22Rv1 (cell line): Measurements from ENCODE around the gene RRP1B.

Source experiments
- H3K27ac ChIP-seq: fragments of 450-650 bp; 2 replicates; pipeline ENCODE4 v1.5.1; 2017
- ZFX ChIP-seq: fragments of 450-650 bp; IDR thresholded peaks from 2 replicates; pipeline ENCODE4 v1.6.1; 2017; ENCODE audit warnings: antibody characterized with exemption, borderline replicate concordance
- TF ChIP-seq, protein P1 (sequence below): fragments of 450-650 bp; IDR thresholded peaks from 2 replicates; pipeline ENCODE4 v1.5.1; 2017; ENCODE audit warnings: mild to moderate bottlenecking

The RRP1B gene

DNA sequence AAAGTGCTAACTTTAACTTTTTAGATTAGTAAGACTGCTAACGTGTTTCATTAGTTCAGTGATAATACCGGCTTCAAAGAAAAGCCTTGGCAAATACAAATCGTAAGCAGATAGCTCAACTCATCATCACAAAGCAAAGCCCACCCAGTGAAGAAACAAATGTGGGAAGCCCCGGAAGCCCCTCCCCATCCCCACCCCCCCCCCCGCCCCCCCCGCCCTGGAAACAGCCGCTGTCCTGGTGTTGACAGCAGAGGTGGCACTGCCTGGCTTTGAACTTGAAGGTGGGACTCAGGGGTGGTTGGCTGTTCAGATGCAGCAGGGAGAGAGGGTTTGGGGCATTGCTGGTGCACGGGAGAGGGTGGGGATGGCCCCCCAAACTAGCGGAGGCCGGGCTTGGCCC, 73.7 kb downstream of the RRP1B start:
- no peak overlapping the region for H3K27ac ChIP-seq

DNA sequence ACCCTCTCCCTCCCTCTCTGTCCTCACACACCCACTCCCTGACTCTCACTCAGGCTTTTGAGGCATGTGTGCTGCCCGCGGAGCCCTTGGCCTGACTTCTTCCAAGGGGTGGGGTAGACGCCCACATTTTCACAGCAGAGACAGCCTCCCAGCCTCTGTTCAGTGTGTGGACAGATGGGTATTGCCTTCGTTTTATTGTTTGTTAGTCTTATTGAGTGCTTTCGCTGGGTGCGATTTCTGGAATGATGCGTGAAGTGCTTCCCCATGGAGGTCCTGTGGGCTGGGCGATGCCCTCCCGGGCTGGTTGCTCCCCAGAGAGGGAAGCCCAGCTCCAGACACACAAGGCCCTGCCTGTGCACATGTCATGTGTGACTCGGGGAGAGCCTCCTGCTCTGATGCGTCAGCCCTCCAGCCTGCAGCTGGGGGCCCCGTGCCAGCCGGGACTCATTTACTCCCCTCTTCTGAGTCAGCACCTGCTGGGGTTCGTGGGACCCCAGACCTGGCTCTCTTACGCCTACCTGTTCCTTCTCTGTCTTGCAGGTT, 74.2 kb downstream of the RRP1B start:
- no peak for TF ChIP-seq ZFX
- TF ChIP-seq, protein P1, sequence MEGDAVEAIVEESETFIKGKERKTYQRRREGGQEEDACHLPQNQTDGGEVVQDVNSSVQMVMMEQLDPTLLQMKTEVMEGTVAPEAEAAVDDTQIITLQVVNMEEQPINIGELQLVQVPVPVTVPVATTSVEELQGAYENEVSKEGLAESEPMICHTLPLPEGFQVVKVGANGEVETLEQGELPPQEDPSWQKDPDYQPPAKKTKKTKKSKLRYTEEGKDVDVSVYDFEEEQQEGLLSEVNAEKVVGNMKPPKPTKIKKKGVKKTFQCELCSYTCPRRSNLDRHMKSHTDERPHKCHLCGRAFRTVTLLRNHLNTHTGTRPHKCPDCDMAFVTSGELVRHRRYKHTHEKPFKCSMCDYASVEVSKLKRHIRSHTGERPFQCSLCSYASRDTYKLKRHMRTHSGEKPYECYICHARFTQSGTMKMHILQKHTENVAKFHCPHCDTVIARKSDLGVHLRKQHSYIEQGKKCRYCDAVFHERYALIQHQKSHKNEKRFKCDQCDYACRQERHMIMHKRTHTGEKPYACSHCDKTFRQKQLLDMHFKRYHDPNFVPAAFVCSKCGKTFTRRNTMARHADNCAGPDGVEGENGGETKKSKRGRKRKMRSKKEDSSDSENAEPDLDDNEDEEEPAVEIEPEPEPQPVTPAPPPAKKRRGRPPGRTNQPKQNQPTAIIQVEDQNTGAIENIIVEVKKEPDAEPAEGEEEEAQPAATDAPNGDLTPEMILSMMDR = no peak
- no peak overlapping the region for H3K27ac ChIP-seq

More for the DNA sequence above, 73.7 kb downstream of the RRP1B start:
- TF ChIP-seq, protein P1 = no peak
- TF ChIP-seq ZFX = no peak

DNA sequence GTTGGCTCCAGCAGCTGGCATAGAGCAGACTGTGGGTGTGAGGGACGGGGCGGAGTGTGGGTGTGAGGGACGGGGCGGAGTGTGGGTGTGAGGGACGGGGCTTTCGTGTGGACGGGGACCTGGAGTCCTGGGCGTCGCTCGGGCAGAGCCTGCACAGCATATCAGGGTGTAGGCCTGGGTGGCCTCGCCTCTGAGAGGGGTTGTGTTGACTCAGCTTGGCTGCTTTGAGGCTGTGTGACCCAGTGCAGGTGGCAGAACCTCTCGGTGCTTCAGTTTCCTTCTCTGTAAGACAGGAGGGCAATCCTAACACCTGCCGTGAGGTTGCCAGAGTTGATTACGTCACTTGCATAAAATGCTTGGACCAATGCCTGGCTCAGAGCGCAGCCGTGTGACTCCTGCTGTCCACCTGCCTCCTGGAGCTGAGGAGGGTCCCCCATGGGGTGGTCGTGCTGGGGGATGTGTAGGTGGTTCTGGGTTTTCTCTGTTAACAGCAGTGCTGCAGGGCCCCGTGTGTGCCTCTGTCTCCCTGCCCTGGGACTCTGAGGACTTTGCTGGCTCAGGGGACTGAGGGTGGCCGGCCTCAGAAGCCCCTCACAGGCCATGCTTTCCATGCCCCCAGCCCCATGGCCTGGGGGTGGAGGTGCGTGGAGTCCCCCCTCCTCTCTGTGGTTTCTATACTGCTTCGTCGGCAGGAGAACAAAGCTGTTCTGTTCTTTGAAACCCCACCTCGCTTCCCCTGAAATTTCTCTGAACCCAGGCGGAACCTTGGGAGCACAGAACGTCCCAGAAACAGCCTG, 75.0 kb downstream of the RRP1B start:
- TF ChIP-seq ZFX = no peak
- TF ChIP-seq, protein P1 = no peak
- no peak overlapping the region for H3K27ac ChIP-seq

DNA sequence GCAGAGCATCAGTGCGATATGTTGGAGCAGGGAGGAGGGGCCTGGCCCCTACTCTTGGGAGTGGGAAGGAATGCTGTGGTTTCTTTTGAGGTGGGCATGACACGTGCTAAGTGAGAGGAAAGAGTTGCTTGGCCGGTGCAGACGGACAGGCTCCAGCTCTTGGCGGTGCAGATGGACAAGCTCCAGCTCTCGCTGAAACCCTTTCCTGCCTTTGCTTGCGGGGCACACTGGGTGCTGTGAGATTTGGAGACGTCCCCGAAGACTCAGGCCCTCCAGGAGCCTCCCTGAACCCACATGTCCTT, 75.5 kb downstream of the RRP1B start:
- no peak overlapping the region for H3K27ac ChIP-seq
- TF ChIP-seq ZFX = no peak
- TF ChIP-seq, protein P1 = no peak

DNA sequence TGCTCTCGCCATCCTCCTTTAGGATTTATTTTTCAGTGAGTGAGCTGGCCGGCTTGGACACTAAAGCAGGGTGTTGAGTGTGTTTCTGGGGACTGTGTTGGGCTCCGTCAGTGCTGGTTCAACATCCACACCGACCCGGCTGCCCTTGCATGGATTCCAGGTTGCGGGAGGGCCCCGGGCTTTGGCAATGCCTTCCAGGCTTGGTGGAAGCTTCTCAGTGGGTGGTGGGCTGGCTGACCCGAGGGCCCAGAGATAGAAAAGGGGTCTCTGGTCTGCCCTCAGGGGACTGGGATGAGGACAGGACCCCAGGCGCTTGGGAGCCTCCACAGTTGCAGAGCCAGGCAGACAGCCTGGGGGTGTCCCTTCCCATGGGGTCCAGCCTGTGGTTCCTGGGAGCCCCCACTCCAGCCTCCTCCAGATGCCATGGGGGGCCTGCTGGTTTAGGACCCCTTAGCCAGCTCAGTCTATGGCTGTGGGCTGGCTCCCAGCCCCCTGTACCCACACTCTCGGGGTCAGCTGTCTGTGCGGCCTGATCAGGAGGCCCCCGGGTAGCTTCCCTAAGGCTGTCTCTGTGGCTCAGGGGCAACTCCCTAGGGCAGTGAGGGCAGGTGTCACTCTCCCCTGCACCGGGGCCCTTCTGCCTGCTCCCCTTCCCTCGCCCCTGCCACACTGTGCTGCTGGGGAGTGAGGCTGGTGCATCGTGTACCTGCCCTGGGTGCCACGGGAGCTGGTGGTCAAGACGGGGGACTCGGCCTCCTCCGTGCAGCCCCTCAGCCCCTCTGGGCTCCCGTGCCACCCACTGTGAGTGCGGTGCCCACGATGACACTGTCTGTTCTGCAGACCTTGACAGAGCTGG, 76.1 kb downstream of the RRP1B start:
- TF ChIP-seq ZFX = no peak
- TF ChIP-seq, protein P1 = no peak
- H3K27ac ChIP-seq = no peak overlapping the region

DNA sequence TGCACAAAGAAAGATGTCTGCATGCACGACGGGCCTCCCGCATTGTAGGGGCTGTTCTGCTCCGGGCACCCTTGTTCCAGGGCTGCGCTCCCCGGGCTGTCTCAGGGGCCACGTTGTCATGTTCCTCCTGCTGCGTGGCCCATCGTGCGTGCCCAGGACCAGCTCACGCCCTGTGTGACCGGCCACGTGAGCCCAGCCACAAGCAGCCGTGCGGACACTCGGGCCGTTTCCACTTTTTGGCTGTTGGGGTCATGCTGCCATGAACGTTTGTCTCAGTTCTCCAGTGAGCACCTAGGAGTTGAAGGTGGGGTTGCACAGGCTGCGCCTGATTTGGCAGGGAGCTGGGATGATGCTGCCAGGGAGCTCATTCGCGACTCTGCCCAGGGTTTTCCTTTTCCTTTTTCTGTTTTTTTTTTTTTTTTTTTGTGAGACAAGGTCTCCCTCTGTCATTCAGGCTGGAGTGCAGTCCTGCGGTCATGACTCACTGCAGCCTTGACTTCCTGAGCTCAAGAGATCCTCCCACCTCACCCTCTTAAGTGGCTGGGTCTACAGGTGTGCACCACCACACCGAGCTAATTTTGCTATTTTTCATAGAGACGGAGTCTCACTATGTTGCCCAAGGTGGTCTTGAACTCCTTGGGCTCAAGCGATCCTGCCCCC, 77.0 kb downstream of the RRP1B start:
- H3K27ac ChIP-seq = no peak overlapping the region
- no peak for TF ChIP-seq ZFX
- TF ChIP-seq, protein P1 = no peak
